Colonic mucosa (tissue), 4 donors: Measurements from ENCODE around the gene CYB561. TPM values are rescaled to one million over a fixed set of nuclear protein-coding genes. Genes with fewer than 3 reads are reported as not detected.

Experiments
- DNase-seq: peaks from one replicate; pipeline ENCODE4 v3.0.0-alpha.2; 2020
- H3K27ac ChIP-seq: fragments of 200-600 bp; one replicate; pipeline ENCODE4 v1.8.0; 2021
- H3K27me3 ChIP-seq: fragments of 200-600 bp; one replicate; pipeline ENCODE4 v1.8.0; 2021
- H3K36me3 ChIP-seq: fragments of 200-600 bp; one replicate; pipeline ENCODE4 v1.8.0; 2021
- H3K4me1 ChIP-seq: fragments of 200-600 bp; one replicate; pipeline ENCODE4 v1.8.0; 2021; ENCODE audit warnings: mild to moderate bottlenecking
- H3K4me3 ChIP-seq: fragments of 200-600 bp; one replicate; pipeline ENCODE4 v1.8.0; 2021
- H3K9ac ChIP-seq, 2 donors: one replicate each; pipeline ENCODE4 v1.7.0; 2013; ENCODE audit warnings: control low read depth in 2 of 2, low read depth in 2 of 2, low read length in 2 of 2
- H3K9me3 ChIP-seq: fragments of 200-600 bp; one replicate; pipeline ENCODE4 v1.8.0; 2021
- CTCF ChIP-seq: fragments of 200-600 bp; IDR thresholded peaks from one replicate; pipeline ENCODE4 v1.8.0; 2022; ENCODE audit warnings: antibody characterized with exemption, mild to moderate bottlenecking
- intact Hi-C: fragments of 100-400 bp; cut with DNase I; formaldehyde crosslinking; loops from one replicate; pipeline ENCODE4 v1.14.1; 2022
- total RNA-seq, 2 donors: library from RNA; stranded (reverse); fragmentation: NEBNext Ultra II Directional in 1 of 2; extraction: Animal tissue kit (Norgen Biotek cat#: 25700) in 1 of 2; gene quantifications; one replicate each; pipeline ENCODE4 v1.2.1, GENCODE V29; 2021
- donor health status: healthy.
- donor health status: DM: no; HTN: no; CAD: no.
- donor health status: DM: no; HTN: no; CAD: no.

Gene CYB561
- total RNA-seq, 2 donors from 2014 or later: 60.1 to 90.6 TPM

- intact Hi-C loops: loop anchor here (10.0 kb wide), 1 partner anchor 285 kb away; the partner anchor contains the start of gene LIMD2
- no peak overlapping the region for H3K4me3 ChIP-seq
- DNase-seq: no peak
- no peaks in the 10 kb centered on the region for H3K4me1 ChIP-seq
- H3K9ac ChIP-seq: no peak overlapping the region
- H3K27ac ChIP-seq: no peak overlapping the region
- H3K36me3 ChIP-seq: no peaks in the 10 kb centered on the region
- H3K9me3 ChIP-seq: no peaks in the 10 kb centered on the region
- no peak for TF ChIP-seq CTCF
- H3K27me3 ChIP-seq: no peaks in the 10 kb centered on the region
Measured at GRCh38 chr17:63419949-63420867, 25.9 kb downstream of the CYB561 start.

- no peaks in the 10 kb centered on the region for H3K36me3 ChIP-seq
- no peak overlapping the region for H3K4me3 ChIP-seq
- intact Hi-C loops: no loop called here
- no peak for TF ChIP-seq CTCF
- H3K27me3 ChIP-seq: no peaks in the 10 kb centered on the region
- no peaks in the 10 kb centered on the region for H3K4me1 ChIP-seq
- H3K9ac ChIP-seq: no peak overlapping the region
- no peak for DNase-seq
- no peaks in the 10 kb centered on the region for H3K9me3 ChIP-seq
- no peak overlapping the region for H3K27ac ChIP-seq
Measured at GRCh38 chr17:63419398-63419797, 26.7 kb downstream of the CYB561 start.

GRCh38 chr17:63418540-63418939 lies 27.6 kb downstream of the CYB561 start:
- Histone ChIP-seq H3K9ac (no peak overlapping the region), H3K9me3 (no peaks in the 10 kb centered on the region), H3K27me3 (no peaks in the 10 kb centered on the region), H3K4me3 (no peak overlapping the region), H3K27ac (no peak overlapping the region), H3K36me3 (no peaks in the 10 kb centered on the region), H3K4me1 (no peaks in the 10 kb centered on the region)
- intact Hi-C loops: no loop called here
- TF ChIP-seq CTCF: no peak
- DNase-seq: no peak

- H3K27ac ChIP-seq: no peak overlapping the region
- no peaks in the 10 kb centered on the region for H3K27me3 ChIP-seq
- intact Hi-C loops: no loop called here
- TF ChIP-seq CTCF: no peak
- H3K4me3 ChIP-seq: no peak overlapping the region
- no peaks in the 10 kb centered on the region for H3K36me3 ChIP-seq
- DNase-seq: no peak
- H3K4me1 ChIP-seq: no peaks in the 10 kb centered on the region
- no peak overlapping the region for H3K9ac ChIP-seq
- H3K9me3 ChIP-seq: no peaks in the 10 kb centered on the region
Measured at GRCh38 chr17:63414222-63414621, 31.9 kb downstream of the CYB561 start.

GRCh38 chr17:63413128-63413527 lies 33.0 kb downstream of the CYB561 start:
- intact Hi-C loops: no loop called here
- Histone ChIP-seq H3K9ac (no peak overlapping the region), H3K27ac (no peak overlapping the region), H3K4me1 (no peaks in the 10 kb centered on the region), H3K9me3 (no peaks in the 10 kb centered on the region), H3K36me3 (no peaks in the 10 kb centered on the region), H3K4me3 (no peak overlapping the region), H3K27me3 (no peaks in the 10 kb centered on the region)
- no peak for DNase-seq
- TF ChIP-seq CTCF: no peak
